Measurements from ENCODE around the gene ADAM11. TPM values are rescaled to one million over a fixed set of nuclear protein-coding genes. Genes with fewer than 3 reads are reported as not detected.

Gene ADAM11
- total and polyA plus RNA-seq, 9 of the 15 experiments (the other 6 are each of a cell fraction or from before 2014, with no cell fraction given) = 0.01 to 0.31 (median 0.14) TPM; not detected in 2

DNA sequence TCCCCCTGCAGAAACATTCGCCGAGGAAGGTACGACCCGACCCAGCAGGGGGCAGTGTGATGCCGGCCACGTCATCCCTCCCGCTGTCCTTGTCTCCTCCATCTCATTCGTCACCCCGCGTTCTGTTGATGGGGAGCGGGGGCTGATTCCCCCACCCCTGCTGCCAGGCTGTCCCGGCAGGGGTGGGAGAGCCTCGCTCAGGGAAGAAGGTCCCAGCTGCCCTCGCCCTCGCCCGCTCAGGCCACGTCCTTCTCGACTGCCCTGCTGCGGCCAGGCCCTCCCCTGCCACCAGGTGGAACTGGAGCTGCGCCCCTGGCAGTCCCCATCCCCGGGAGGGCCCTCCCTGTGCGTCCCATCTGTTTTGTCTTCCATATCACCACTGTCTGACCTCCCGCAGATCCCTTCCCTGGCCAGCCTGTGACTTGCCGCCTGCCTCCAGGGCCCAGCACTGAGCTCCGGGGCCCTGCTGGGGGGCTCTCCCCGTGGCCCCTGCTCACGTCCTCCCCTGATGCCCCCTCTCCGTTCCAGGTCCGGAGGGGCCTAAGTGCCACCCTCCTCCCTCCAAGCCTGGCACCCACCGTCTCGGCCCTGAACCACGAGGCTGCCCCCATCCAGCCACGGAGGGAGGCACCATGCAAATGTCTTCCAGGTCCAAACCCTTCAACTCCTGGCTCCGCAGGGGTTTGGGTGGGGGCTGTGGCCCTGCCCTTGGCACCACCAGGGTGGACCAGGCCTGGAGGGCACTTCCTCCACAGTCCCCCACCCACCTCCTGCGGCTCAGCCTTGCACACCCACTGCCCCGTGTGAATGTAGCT is 20.6 kb downstream of the ADAM11 start (continued):
- TF ChIP-seq RFX7 (CRISPR knock-in tag; IDR thresholded peaks at IDR 0.05) (no peak), NEUROD1 (IDR thresholded peaks at IDR 0.05; ENCODE audit: borderline replicate concordance, low read depth, low read length, partially characterized antibody) (peak; percentile 19), FOXK2 (conservative IDR thresholded peaks at IDR 0.05 in 1 of 2, IDR thresholded peaks at IDR 0.05 in 1 of 2; ENCODE audit: low read depth in 2 of 2) (peak in 1 of 2 experiments; percentile 50; a peak in 1 of 4 replicates), GABPA (tag; conservative IDR thresholded peaks at IDR 0.05; ENCODE audit: low read depth) (no peak)
- TF ChIP-seq, protein P1, sequence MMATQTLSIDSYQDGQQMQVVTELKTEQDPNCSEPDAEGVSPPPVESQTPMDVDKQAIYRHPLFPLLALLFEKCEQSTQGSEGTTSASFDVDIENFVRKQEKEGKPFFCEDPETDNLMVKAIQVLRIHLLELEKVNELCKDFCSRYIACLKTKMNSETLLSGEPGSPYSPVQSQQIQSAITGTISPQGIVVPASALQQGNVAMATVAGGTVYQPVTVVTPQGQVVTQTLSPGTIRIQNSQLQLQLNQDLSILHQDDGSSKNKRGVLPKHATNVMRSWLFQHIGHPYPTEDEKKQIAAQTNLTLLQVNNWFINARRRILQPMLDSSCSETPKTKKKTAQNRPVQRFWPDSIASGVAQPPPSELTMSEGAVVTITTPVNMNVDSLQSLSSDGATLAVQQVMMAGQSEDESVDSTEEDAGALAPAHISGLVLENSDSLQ (IDR thresholded peaks at IDR 0.05) = peak; percentile 60; the same call in 1 of the 2 replicates

DNA sequence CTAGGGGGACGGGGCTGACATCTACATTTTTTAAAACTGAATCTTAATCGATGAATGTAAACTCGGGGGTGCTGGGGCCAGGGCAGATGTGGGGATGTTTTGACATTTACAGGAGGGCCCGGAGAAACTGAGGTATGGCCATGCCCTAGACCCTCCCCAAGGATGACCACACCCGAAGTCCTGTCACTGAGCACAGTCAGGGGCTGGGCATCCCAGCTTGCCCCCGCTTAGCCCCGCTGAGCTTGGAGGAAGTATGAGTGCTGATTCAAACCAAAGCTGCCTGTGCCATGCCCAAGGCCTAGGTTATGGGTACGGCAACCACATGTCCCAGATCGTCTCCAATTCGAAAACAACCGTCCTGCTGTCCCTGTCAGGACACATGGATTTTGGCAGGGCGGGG is 21.4 kb downstream of the ADAM11 start:
- Histone ChIP-seq H3K36me3 (ENCODE audit: control insufficient read depth, insufficient read depth, low read length) (no peaks in the 10 kb centered on the region), H4K20me1 (replicated peaks; ENCODE audit: control insufficient read depth, insufficient read depth, low read length) (no peaks in the 10 kb centered on the region; the same call in 1 of the 2 replicates), H3K4me3 (no peak overlapping the region), H3K9ac (ENCODE audit: insufficient read depth in 1 of 2, low read depth in 2 of 2, low read length in 2 of 2) (no peak overlapping the region), H3K79me2 (ENCODE audit: control insufficient read depth, insufficient read depth, low read length) (no peaks in the 10 kb centered on the region), H3K27ac (ENCODE audit: extremely low read depth, low read depth, low read length) (no peak overlapping the region), H3K4me1 (replicated peaks in 1 of 2; ENCODE audit: control insufficient read depth in 2 of 2, insufficient read depth in 2 of 2, low read length in 2 of 2) (peaks cover 6 to 51% of the 10 kb centered on the region in 2 experiments; a peak in 4 of 5 replicates), H2AFZ (ENCODE audit: low read depth, low read length) (no peak overlapping the region), H3K9me3 (replicated peaks; ENCODE audit: control insufficient read depth, insufficient read depth, low read depth, low read length) (no peaks in the 10 kb centered on the region), H3K9me1 (ENCODE audit: control insufficient read depth, insufficient read depth, low read length) (no peaks in the 10 kb centered on the region), H3K27me3 (ENCODE audit: control insufficient read depth in 2 of 2, insufficient read depth in 2 of 2, low read length in 2 of 2) (peaks cover 12 to 50% of the 10 kb centered on the region in 2 experiments; a peak in 3 of 5 replicates), H3K4me2 (ENCODE audit: insufficient read depth, low read length) (no peak overlapping the region)
- intact Hi-C loops (cut with micrococcal nuclease) (no loop called here), in situ Hi-C loops (cut with MboI) (loop anchor here (5.0 kb wide), 1 partner anchor 87 kb away; no protein-coding TSS in a partner anchor)
- TF ChIP-seq MTA3 (IDR thresholded peaks at IDR 0.05; ENCODE audit: borderline replicate concordance) (no peak), ZNF3 (CRISPR knock-in tag; IDR thresholded peaks at IDR 0.05) (no peak), SPI1 (IDR thresholded peaks at IDR 0.05; ENCODE audit: borderline replicate concordance, low read depth, low read length) (no peak), HCFC1 (IDR thresholded peaks at IDR 0.05; ENCODE audit: low read depth, low read length) (no peak)
- TF ChIP-seq, protein P2, sequence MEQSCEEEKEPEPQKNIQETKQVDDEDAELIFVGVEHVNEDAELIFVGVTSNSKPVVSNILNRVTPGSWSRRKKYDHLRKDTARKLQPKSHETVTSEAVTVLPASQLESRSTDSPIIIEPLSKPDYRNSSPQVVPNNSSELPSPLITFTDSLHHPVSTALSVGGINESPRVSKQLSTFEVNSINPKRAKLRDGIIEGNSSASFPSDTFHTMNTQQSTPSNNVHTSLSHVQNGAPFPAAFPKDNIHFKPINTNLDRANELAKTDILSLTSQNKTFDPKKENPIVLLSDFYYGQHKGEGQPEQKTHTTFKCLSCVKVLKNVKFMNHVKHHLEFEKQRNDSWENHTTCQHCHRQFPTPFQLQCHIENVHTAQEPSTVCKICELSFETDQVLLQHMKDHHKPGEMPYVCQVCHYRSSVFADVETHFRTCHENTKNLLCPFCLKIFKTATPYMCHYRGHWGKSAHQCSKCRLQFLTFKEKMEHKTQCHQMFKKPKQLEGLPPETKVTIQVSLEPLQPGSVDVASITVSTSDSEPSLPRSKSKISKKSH (CRISPR knock-in tag; IDR thresholded peaks at IDR 0.05) = no peak
- TF ChIP-seq, protein P3, sequence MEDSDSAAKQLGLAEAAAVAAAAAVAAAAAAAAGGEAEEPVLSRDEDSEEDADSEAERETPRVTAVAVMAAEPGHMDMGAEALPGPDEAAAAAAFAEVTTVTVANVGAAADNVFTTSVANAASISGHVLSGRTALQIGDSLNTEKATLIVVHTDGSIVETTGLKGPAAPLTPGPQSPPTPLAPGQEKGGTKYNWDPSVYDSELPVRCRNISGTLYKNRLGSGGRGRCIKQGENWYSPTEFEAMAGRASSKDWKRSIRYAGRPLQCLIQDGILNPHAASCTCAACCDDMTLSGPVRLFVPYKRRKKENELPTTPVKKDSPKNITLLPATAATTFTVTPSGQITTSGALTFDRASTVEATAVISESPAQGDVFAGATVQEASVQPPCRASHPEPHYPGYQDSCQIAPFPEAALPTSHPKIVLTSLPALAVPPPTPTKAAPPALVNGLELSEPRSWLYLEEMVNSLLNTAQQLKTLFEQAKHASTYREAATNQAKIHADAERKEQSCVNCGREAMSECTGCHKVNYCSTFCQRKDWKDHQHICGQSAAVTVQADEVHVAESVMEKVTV (CRISPR knock-in tag; IDR thresholded peaks at IDR 0.05) = no peak
- ATAC-seq (no peak), FAIRE-seq (no peak), DNase-seq (ENCODE audit: extremely low read depth in 1 of 4, low spot score in 3 of 4) (no peak)
- BruUV-seq (replicated peaks) = no TSS peak
- 33% methylated on average over 11 of the region's 12 CpGs for WGBS (ENCODE audit: insufficient coverage, low coverage, missing lambda C conversion rate)
- POLR2A ChIA-PET = interaction anchor here (0.5 to 1.1 kb wide), 5 partner anchors 14 to 115 kb away, joined by 3 to 6 read pairs (median 3); no protein-coding TSS in a partner anchor
- CTCF ChIA-PET (ENCODE audit: low intra/inter-chr PET ratio) = interaction anchor here (1.1 to 3.8 kb wide), 4 partner anchors 85 to 351 kb away, joined by 3 to 38 read pairs (median 11); no protein-coding TSS in a partner anchor
